SK-N-DZ (cell line): ENCODE measurements around the gene ANKDD1A. TPM values are rescaled to one million over a fixed set of nuclear protein-coding genes. Genes with fewer than 3 reads are reported as not detected.

Source experiments
- DNase-seq: peaks from one replicate; pipeline ENCODE4 v3.0.0-alpha.2; 2015; ENCODE audit warnings: low spot score
- polyA plus RNA-seq, 2 experiments: library from polyadenylated mRNA; depleted of rRNA; stranded (reverse); fragments of >200 nt; gene quantifications; 2 replicates each; pipeline ENCODE4 v1.2.3, GENCODE V29; 2014

Gene ANKDD1A
- 6.4 and 6.5 TPM in 2 replicates for polyA plus RNA-seq (2014; cell fraction: cytosol; rRNA removed)
- polyA plus RNA-seq (2014; cell fraction: nucleus; rRNA removed), result 24.4 and 25.9 TPM in 2 replicates

GRCh38 chr15:64911311-64912186 lies at the start of gene ANKDD1A:
Gene ANKDD1A, plus strand, starts transcription at chr15:64911902. Its CDS starts 29 bp downstream, at chr15:64911931.
- peak; percentile 89 for DNase-seq

DNA sequence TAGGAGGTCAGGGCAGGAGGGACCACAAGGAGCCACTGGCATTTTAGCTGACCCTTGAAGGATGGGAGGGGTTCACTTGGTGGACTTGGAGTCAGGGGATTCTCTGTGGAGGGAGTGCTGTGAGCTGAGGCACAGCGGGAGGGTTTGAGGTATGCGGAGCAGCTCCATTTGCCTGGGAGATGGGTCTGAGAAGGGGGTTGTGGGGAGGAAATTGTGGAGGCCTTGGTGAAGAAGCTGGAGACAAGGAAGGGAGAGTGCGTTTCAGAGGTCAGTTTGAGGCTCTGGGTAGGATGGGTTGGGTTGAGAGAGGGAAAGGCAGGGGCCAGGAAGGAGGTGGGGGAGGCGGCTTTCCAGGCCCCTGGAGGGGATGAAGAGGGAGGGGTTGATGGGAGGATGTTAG lies 49.7 kb upstream of the ANKDD1A start:
- DNase-seq, result no peak

DNA sequence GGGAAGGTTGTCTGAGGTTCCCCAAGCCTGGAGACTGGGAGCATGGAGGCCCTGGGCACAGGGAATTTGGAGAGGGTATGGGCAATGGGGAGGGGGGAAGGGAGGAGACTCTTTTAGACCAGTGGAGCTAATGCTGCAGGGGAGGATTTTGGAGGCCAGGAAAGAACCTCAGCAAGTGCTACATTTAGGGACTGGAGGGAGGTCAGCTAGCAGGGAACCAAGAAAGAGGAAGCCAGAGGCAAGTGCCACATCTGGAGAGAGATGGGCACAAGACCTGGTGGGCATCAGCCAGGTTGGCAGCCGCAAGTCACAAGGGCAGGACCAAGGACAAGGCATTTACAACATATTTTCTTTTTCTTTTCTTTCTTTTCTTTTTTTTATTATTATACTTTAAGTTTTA lies 49.3 kb upstream of the ANKDD1A start:
- no peak for DNase-seq

- DNase-seq, result no peak
Measured at GRCh38 chr15:64864068-64864467, 47.6 kb upstream of the ANKDD1A start.

- no peak for DNase-seq
Measured at GRCh38 chr15:64865126-64865997, 46.3 kb upstream of the ANKDD1A start.

DNA sequence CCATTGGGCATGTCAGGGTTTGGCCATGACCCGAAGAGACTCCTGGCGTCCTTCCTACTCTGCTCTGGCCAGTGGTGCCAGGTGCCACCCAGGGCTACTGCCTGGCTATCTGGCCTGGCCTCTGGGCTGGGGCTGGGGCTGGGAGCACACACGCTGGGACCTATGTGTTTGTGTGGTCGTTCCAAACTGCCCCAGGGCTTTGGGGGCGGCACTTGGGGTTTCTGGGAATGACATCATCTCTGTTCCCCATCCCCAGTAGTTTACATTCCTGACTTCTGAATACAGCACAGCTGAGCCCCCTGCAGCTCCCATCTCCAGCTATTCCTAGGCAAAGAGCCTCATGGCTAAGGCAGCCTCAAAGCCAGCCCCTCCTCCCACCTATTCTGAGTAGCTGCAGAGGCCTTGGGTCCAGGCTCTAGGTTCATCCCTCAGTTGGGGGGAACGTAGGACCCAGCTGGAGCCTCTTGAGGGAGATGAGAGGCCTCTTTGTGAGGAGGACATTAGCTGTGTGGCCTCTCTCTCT lies 45.6 kb upstream of the ANKDD1A start:
- no peak for DNase-seq

- no peak for DNase-seq
Measured at GRCh38 chr15:64869501-64869900, 42.2 kb upstream of the ANKDD1A start.

- DNase-seq, result no peak
Measured at GRCh38 chr15:64870353-64870752, 41.3 kb upstream of the ANKDD1A start.

DNA sequence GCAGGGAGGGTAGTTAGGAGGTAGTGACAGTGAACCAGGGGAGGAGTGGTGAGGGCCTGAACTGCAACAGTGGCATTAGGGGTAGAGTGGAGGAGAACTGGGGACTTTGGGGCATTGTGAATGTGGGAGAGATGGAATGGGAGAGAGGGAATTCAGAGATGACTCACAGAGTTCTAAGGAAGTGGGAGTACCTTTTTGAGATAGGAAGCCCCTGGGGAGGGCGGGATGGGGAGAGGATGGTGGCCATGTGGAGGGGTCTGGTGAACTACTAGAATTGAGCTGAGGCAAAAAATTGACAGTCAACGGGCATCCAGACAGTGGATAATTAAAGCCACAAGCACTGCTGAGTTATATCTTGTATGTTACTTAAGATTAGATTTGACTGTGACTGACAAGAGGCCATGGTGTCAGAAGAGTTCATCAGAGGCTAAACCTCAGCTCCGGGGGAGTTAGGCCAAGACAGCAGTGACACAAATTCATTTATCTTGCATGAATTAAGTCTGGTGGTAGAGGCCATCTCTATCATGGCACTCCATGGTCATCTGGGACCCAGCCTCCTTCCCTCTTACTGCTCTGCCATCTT lies 36.0 kb upstream of the ANKDD1A start:
- DNase-seq, result peak; percentile 55

GRCh38 chr15:64877435-64877834 lies 34.3 kb upstream of the ANKDD1A start:
- DNase-seq, result no peak

- no peak for DNase-seq
Measured at GRCh38 chr15:64878705-64879104, 33.0 kb upstream of the ANKDD1A start.

- DNase-seq, result no peak
Measured at GRCh38 chr15:64883100-64883581, 28.6 kb upstream of the ANKDD1A start.

DNA sequence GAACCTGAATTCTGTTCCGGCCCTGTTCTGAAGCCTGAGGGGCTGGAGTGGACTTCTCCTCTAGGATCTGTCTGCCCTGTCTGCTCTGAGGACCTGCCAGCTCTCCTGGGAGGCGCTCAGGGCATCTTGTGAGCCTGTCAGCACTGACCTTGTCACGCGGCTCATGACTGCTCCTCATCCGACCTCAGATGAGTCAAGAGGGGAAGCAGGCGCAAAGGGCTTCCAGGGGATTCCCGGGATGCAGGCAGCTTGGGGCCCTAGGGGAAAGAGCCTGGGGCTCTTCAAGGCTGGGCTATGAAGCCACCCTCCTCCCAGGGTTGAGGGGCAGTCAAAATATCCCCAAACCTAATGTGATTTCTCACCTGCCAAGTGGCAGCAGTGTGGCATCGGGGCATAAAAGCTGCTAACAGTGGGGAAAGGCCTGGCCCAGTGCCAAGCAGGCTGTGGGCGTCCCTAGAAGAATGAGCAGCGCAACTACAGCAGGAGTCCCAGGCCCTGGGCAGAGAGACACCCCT lies 27.6 kb upstream of the ANKDD1A start:
- DNase-seq, result peak; percentile 71

DNA sequence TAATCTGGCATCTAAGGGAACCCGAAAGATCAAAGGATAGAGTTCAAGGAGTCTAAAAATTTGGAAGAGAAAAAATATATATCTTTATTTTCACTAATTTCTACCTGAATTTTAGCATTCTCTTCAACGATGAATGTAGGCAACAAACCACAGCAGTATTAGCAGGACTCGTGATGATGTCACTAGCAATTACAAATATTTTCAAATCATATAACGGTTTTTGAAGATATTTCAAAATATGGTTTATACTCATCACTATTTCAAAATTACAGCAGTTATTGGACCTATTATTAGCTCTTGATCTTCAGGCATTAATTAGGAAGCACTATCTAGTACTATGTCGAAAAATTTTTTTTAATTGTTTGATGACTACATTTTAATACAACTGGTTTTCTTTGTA lies 27.0 kb upstream of the ANKDD1A start:
- DNase-seq, result no peak

DNA sequence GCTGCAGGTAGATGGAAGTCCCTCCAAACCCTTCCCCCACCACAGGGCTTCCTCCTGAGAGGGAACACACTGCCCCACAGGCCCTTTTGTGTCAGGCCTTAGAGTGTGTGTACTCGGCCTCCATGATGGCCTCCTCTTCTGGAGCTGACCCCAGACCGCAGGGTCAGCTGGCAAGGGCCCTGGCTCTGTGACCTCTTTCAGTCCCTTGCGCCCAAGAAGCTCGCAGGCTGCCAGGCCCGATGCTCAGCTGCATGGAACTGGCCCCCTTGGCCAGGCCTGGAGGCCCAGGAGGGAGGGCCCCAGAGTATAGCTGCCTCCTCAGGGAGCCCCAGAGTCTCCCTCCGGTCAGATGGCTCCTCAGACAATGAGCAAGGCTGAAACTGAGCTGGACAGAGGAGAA lies 23.4 kb upstream of the ANKDD1A start:
- DNase-seq, result no peak

GRCh38 chr15:64891561-64891960 lies 20.1 kb upstream of the ANKDD1A start:
- no peak for DNase-seq

DNA sequence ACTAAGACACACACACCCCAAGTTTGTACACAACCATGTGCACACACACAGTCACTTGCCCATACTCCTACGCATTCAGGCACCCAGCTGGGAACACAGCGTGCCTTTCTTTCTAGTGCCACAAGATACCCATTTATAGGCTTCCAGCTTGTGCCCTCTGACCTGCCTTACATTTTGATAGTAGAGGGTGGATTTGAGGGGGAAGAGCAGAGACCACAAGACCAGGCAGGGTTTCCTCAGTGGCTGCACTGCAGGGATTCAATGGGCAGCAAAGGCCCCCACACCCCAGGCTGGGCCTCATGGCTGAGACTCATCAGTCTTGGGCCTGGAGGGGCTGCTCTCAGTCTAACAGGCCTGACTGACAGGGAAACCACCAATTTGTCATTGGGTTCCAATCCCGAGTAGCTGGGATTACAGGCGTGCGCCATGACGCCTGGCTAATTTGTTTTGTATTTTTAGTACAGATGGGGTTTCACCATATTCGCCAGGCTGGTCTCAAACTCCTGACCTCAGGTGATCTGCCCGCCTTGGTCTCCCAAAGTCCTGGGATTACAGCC lies 18.8 kb upstream of the ANKDD1A start:
- DNase-seq, result no peak

GRCh38 chr15:64893481-64894394 lies 18.0 kb upstream of the ANKDD1A start:
- peak; percentile 99 for DNase-seq

DNA sequence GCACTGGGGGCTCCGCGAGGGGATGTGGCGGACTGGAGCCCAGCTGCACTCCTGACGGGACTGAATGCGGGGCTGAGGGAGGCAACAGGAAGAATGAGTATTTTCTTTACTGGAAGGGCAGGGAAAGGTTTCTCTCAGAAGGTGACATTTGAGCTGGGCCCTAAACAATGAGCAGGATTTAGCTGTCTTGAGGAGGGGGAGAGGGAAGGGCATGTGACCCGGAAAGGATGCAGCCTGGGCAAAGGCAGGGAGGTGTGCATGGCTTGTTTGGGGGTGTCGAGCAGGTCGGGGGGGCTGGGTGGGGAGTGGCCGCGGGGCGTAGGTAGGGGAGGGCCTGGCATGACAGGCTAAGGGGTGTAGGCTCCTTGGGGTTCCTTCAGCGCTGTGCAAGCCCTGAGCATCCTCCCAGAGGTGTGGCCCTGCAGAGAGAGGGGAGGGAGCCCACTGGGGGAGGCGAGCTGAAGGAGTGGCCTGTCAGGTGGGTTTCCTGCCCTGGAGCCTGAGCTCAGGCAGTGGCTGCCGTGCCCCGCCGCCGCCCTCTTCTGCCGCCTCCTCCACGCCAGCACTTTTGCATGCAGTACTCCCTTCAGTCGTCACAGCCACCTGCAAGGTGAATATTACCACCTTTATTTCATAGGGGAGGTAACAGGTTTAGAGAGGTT lies 17.2 kb upstream of the ANKDD1A start:
- DNase-seq, result no peak
